ENCODE data around the gene ZNF783.
A peak's percentile ranks its signal among the peaks of the same experiment; 100 is the strongest.
"Not testable (repeated sequence)": the region's sequence is repeated elsewhere in the genome, so short reads cannot be mapped to it uniquely, and the experiment has no call there.

The ZNF783 gene

DNA sequence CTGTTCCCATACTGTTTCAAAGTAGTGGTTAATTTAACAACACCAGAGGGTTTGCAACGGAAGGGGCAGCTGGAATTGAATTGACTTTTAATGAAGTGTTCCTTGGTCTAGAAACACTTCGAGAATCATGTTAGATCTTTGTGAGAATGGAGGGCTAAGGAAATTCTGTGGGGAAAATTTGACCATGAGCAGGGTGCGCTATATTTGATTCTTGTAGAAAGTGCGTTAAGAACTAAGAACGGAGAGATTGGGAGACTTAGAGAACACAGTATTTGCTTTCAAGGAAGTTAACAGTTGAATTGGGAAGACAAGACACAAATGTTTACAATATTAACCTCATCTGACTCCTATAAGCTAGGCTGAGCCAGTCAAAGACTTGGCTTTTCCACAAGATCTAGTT, 21.4 kb upstream of the ZNF783 start:
- DNase-seq (ENCODE audit: low spot score), result no peak

GRCh38 chr7:149241696-149242095, 20.3 kb upstream of the ZNF783 start:
- no peak for DNase-seq (ENCODE audit: low spot score)

GRCh38 chr7:149245244-149245643, 16.8 kb upstream of the ZNF783 start:
- no peak for DNase-seq (ENCODE audit: low spot score)

DNA sequence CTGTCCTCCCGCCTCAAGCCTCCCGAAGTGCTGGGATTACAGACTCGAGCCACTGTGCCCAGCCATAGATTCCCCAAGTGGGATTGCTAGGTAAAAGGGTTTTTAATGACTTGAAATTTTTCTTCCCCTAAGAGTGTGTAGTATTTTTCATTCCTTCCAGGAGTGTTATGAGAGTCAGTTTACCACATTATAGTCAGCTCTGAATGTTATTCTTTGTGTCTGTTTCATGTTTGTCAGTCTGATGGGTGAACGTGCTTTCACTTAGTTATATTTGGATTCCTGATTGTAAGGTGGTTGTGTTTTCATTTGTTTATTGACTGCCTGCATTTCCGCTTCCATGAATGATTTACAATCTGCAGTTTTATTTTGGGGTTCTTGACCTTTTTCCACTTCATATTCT, 16.3 kb upstream of the ZNF783 start:
- DNase-seq (ENCODE audit: low spot score), result no peak

- no peak for DNase-seq (ENCODE audit: low spot score)
Observed at GRCh38 chr7:149248777-149249176, 13.2 kb upstream of the ZNF783 start.

DNA sequence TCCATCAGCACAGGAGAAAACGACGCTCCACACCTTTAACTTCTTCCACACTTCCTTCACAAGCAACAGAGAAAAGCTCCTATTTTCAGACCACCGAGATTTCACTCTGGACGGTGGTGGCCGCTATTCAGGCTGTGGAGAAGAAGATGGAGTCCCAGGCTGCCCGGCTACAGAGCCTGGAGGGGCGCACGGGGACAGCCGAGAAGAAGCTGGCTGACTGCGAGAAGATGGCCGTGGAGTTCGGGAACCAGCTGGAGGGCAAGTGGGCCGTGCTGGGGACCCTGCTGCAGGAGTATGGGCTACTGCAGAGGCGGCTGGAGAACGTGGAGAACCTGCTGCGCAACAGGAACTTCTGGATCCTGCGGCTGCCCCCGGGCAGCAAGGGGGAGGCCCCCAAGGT, 11.8 kb upstream of the ZNF783 start:
- not testable (repeated sequence) for DNase-seq (ENCODE audit: low spot score)

DNA sequence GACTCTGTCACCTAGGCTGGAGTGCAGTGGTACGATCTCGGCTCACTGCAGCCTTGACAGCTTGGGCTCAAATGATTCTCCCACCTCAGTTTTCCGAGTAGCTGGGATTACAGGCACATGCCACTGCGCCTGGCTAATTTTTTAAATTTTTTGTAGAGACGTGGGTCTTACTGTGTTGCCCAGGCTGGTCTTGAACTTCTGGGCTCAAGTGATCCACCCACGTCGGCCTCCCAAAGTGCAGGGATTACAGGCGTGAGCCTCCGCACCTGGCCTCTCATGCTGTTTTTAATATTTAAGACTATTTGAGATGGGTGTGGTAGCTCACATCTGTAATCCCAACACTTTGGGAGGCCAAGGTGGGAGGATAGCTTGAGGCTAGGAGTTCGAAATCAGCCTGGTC, 10.5 kb upstream of the ZNF783 start:
- DNase-seq (ENCODE audit: low spot score), result not testable (repeated sequence)

DNA sequence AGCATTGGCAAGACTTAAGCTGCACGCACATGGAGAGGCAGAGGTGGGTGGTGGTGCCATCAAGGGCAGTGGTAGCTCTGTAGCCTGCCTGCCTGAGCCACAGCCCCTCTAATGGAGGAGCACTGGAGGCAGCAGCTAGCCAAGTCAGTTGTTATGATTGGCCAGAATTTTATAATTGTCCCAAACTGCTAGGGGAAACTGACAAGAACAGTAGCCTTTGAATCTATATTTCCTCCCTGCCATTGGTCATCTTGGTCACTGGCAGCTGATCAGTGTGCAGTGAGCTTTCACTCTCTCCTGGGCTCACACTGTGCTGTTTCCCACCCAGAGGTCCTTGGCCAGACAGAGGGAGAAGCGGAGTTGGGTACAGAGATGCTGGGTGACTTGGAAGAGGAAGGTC, 9.6 kb upstream of the ZNF783 start:
- no peak for DNase-seq (ENCODE audit: low spot score)

DNA sequence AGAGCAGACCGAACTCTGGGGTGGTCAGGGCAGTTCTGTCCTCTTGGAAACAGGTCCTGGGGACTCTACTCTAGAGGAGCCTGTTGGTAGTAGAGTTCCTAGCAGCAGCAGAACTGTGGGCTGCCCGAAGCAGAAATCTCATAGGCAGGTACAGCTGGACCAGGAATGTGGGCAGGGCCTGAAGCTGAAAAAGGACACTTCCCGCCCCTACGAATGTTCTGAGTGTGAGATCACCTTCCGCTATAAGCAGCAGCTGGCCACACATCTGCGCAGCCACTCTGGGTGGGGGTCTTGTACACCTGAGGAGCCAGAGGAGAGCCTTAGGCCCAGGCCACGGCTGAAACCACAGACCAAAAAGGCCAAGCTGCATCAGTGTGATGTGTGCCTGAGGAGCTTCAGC, 8.3 kb upstream of the ZNF783 start:
- no peak for DNase-seq (ENCODE audit: low spot score)

GRCh38 chr7:149254181-149254858, 7.7 kb upstream of the ZNF783 start:
- DNase-seq (ENCODE audit: low spot score), result no peak

GRCh38 chr7:149255174-149255573, 6.8 kb upstream of the ZNF783 start:
- no peak for DNase-seq (ENCODE audit: low spot score)

- DNase-seq (ENCODE audit: low spot score), result no peak
Observed at GRCh38 chr7:149256568-149256967, 5.4 kb upstream of the ZNF783 start.

DNA sequence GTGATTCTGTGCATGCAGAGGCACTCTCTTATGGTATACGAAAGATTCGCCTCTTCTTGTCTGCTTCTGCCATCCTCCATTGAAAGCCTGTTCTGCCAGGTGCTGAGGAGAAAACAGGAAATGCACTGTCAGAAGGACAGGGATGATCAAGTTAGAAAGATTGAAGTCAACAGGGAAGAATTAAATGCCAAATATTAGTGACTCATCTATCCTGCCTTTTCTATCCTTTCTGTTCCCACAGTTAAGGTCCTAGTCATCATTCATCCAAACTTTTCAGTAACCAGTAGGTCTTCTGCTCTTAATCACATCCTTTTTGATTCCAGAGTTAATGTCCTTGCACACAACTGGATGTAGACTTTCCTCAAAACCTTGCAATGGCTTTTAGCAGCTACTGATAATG, 4.8 kb upstream of the ZNF783 start:
- no peak for DNase-seq (ENCODE audit: low spot score)

DNA sequence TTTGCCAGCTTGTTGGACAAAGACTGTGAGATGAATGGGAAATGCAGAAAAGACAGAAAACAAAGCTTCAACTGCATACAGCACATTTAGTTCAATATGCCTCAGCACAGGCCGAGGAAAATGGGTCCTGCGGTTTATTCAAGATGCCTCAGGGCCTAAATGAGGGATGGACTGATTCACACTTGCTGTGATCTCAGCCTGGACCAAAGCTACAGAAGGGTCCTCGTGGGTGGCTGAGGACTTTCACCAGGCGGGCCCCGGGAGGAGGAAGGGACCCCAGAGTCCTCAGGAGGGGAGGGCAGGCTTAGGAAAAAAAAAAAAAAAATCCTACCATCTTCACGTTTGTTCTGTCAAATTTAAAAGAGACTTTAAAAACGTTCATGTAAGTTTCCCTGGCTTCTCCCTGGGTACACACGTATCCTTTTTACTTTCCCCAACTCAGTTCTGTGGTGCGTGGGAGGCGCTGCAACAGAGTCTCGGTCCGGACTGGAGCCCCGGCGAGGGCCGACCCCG, 624 bp upstream of the ZNF783 start:
- DNase-seq (ENCODE audit: low spot score), result peak; percentile 41

DNA sequence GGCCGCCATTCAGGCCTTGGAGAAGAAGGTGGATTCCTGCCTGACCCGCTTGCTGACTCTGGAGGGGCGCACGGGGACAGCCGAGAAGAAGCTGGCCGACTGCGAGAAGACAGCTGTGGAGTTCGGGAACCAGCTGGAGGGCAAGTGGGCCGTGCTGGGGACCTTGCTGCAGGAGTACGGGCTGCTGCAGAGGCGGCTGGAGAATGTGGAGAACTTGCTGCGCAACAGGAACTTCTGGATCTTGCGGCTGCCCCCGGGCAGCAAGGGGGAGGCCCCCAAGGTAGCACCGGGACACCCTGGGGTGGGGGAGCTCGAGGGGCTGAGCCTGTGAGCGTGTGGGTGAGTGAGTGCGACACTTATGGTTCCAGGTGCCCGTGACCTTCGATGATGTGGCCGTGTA, 4.5 kb downstream of the ZNF783 start:
- no peak for DNase-seq (ENCODE audit: low spot score)

GRCh38 chr7:149267733-149268132, 5.7 kb downstream of the ZNF783 start:
- no peak for DNase-seq (ENCODE audit: low spot score)

- not testable (repeated sequence) for DNase-seq (ENCODE audit: low spot score)
Observed at GRCh38 chr7:149274424-149274823, 12.4 kb downstream of the ZNF783 start.

GRCh38 chr7:149277871-149278270, 15.9 kb downstream of the ZNF783 start:
- no peak for DNase-seq (ENCODE audit: low spot score)

- no peak for DNase-seq (ENCODE audit: low spot score)
Observed at GRCh38 chr7:149278396-149278795, 16.4 kb downstream of the ZNF783 start.

DNA sequence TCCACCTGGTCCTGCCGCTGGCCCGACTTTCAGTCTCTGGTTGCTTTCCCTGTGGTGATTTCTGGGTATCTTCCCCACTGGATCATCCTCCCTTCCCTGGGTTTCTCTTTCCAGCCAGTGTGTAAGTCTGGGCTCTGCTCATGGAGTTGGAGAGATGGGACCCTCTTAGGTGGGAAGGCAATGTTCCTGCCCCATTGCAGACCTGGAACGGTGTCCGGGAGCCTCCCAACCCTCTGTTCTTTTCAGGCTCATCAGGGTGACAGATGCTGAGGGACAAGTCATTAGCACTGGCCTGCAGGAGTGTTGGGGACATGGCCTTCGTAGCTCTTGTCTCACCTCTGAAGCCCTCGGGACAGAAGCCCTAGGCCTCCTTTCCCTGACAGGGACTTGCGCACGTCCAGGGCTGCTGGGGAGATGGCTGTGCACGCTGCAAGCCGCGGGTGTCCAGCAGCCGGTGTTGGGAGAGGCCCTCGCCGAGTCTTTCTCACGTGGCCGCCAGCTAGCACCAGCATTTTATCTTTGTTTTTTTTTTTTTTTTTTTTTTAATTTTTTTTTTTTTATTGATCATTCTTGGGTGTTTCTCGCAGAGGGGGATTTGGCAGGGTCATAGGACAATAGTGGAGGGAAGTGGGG, 17.2 kb downstream of the ZNF783 start:
- DNase-seq (ENCODE audit: low spot score), result no peak

DNA sequence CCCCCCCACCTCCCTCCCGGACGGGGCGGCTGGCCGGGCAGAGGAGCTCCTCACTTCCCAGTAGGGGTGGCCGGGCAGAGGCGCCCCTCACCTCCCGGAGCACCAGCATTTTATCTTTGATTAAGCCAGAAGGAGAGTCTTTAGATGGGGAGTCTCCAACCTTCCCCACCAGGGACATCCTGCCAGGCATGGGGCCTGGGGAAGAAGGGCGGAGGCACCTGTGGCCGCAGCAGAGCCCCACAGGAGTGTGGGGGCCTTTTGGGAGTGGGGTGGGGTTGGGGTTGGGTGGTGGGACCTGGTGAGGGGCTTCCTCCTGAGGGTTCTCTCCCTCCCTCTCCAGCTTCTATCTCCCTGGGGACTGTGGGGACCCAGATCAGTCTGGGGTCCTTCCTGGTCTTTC, 18.2 kb downstream of the ZNF783 start:
- DNase-seq (ENCODE audit: low spot score), result no peak

DNA sequence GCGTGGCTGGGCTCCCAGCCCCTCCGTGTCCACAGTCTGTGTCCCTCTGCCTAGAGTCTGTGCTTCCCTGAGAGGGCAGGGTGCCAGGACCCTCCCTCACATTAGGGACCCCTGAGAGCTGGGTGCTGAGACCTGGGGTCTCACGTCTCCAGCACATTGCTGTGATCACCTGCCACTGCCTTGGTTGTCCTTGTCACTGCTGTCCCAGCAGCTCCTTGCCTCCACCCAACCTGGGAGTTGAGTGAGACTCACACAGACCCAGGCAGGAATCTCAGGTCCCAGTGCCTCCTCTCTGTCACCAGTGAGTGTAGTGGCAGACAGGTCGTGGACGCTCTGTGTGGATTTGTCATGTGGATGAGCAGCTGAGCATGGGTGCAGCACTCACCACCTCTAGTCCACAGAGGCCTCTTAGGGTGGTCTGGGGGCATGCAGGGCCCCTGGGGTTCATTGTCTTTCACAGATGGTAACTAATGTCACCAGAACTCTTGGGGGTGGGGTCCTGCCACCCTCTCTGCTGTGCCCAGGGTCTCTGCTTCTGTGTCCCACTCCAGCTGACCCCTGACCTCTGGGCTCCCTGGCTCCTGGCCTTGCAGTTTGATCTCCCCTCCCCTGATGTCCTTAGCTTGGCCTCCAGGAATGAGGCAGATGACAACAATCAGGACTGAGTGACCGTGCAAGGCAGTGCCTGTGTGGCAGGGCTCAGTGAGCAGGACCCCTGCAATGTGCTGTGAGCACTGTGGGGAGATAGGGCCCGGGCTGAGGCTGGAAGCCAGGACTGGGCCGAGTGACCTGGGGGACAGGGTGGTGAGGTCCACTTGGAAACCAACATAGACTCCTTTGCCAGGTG, 18.9 kb downstream of the ZNF783 start:
- no peak for DNase-seq (ENCODE audit: low spot score)
